Adipocyte (in vitro differentiated cells): ENCODE data around the gene MPI.
"Not testable (repeated sequence)": the region's sequence is repeated elsewhere in the genome, so short reads cannot be mapped to it uniquely, and the experiment has no call there.

Experiments used
- DNase-seq: peaks from one replicate; pipeline ENCODE4 v3.0.0-alpha.2; 2015; ENCODE audit warnings: low read depth
- H3K27me3 ChIP-seq: replicated peaks from 2 replicates; pipeline ENCODE4 v1.7.0; 2013; ENCODE audit warnings: mild to moderate bottlenecking, low read length, moderate library complexity; ENCODE audit not compliant: control insufficient read depth, insufficient read depth
- H3K36me3 ChIP-seq: 2 replicates; pipeline ENCODE4 v1.7.0; 2013; ENCODE audit warnings: low read length, mild to moderate bottlenecking, moderate library complexity; ENCODE audit not compliant: control insufficient read depth, insufficient read depth, severe bottlenecking
- H3K4me1 ChIP-seq: 2 replicates; pipeline ENCODE4 v1.7.0; 2013; ENCODE audit warnings: mild to moderate bottlenecking, low read length, moderate library complexity; ENCODE audit not compliant: control insufficient read depth, insufficient read depth
- H3K4me3 ChIP-seq: 2 replicates; pipeline ENCODE4 v1.7.0; 2013; ENCODE audit warnings: mild to moderate bottlenecking, low read length, moderate library complexity
- H3K9ac ChIP-seq: 2 replicates; pipeline ENCODE4 v1.7.0; 2013; ENCODE audit warnings: mild to moderate bottlenecking, low read length, moderate library complexity
- H3K9me3 ChIP-seq: 2 replicates; pipeline ENCODE4 v1.7.0; 2013; ENCODE audit warnings: mild to moderate bottlenecking, low read length, moderate library complexity; ENCODE audit not compliant: control insufficient read depth

Gene MPI

DNA sequence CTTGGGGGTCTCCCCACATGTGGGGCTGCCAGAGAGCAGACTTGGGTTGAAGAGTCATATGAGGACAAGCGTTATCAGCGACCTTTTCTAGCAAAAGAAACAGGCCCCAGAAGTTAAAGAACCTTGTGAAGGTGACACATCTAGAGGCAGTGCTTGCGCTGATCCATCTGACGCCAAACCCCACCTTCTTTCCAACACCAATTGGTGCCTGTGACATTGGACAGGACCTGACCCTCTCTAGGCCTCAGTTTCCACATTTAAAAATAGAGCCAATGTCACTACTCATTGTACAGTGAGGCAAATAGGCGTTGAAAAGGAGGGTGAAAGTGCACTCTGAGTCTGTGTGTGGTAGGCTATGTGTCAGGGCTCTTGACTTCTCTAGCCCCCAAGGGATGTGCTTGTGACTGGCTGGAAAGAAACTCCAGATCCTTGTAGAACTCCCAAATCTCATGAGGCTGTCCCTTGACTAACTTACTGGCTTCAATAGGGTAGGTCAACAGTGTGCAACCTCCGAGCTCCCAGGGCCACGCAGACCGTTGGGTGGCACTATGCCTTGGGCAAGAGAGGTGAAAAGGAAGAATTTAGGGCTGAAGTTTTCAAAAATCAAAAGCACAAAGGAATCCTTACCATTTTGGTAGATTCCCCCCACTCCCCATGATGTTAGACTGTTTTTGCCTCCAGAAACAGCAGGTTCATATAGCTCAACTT is 17.5 kb downstream of the MPI start:
- DNase-seq = no peak
- Histone ChIP-seq H3K36me3 (peaks cover 35% of the 10 kb centered on the region), H3K4me1 (peaks cover 36% of the 10 kb centered on the region), H3K4me3 (peak overlapping the region; percentile 96), H3K9ac (peak overlapping the region; percentile 99), H3K9me3 (no peaks in the 10 kb centered on the region), H3K27me3 (no peaks in the 10 kb centered on the region)

DNA sequence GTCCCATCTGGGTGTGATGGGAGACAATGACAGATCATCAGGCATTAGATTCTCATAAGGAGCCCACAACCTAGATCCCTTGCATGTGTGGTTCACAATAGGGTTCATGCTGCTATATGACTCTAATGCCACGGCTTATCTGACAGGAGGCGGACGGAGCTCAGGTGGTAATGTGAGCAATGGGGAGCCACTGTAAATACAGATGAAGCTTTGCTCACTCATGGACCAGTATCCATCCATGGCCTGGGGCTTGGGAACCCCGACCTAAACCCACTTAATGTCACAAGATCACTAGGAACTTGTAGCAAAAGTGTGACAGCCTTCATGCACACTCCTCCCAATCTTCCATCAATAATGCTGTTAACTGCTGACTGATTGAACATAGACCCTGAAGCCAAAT is 18.8 kb downstream of the MPI start:
- no peak for DNase-seq
- no peaks in the 10 kb centered on the region for H3K9me3 ChIP-seq
- H3K9ac ChIP-seq = no peak overlapping the region
- no peaks in the 10 kb centered on the region for H3K27me3 ChIP-seq
- no peak overlapping the region for H3K4me3 ChIP-seq
- peaks cover 30% of the 10 kb centered on the region for H3K36me3 ChIP-seq
- H3K4me1 ChIP-seq = peaks cover 32% of the 10 kb centered on the region

DNA sequence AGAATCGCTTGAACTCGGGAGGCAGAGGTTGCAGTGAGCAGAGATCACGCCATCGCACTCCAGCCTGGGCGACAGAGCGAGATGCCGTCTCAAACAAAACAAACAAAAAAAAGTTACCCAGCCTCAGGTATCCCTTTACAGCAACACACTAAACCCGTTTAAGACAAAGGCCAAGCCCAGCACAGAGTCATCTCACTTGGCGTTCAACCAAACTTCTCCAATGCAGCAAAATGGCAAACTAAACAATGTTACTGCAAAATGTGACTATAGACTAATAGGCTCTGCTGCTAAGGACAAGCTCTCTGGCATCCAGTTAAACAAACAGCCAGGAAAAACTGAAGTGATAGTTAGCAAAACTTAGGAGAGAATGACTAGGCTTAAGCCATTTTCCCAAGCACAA is 23.2 kb downstream of the MPI start:
- H3K9me3 ChIP-seq = no peaks in the 10 kb centered on the region
- peaks cover 46% of the 10 kb centered on the region for H3K36me3 ChIP-seq
- DNase-seq = no peak
- no peaks in the 10 kb centered on the region for H3K27me3 ChIP-seq
- H3K4me3 ChIP-seq = no peak overlapping the region
- no peak overlapping the region for H3K9ac ChIP-seq
- H3K4me1 ChIP-seq = peaks cover 6% of the 10 kb centered on the region

DNA sequence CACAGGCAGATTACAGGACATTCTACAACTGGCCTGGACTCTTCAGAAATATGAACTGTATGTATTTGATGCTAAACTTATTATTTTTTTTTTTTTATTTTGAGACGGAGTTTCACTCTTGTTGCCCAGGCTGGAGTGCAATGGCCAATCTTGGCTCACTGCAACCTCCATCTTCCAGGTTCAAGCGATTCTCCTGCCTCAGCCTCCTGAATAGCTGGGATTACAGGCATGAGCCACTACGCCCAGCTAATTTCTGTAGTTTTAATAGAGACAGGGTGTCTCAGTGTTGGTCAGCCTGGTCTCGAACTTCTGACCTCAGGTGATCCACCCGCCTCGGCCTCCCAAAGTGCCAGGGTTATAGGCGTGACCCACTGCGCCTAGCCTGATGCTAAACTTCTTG is 24.0 kb downstream of the MPI start:
- not testable (repeated sequence) for H3K27me3 ChIP-seq, DNase-seq, H3K4me3 ChIP-seq, H3K9me3 ChIP-seq, H3K9ac ChIP-seq, H3K4me1 ChIP-seq
- H3K36me3 ChIP-seq = peaks cover 53% of the 10 kb centered on the region

DNA sequence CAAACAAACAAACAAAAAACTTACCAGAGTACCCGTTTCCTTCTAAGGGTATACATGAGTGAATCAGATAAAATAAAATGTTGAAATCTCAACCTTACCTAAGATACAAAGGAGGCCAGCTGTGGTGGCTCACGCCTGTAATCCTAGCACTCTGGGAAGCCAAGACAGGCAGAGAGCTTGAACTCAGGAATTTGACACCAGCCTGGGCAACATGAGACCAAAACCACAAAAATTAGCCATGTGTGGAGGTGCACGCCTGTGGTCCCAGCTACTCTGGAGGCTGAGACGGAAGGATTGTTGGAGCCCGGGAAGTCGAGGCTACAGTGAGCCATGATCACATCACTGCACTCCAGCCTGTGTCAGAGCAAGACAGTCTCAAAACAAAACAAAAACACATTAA is 27.8 kb downstream of the MPI start:
- Histone ChIP-seq H3K9me3 (no peaks in the 10 kb centered on the region), H3K36me3 (peaks cover 76% of the 10 kb centered on the region), H3K4me3 (no peak overlapping the region), H3K9ac (no peak overlapping the region), H3K27me3 (no peaks in the 10 kb centered on the region), H3K4me1 (peaks cover 6% of the 10 kb centered on the region)
- DNase-seq = no peak

DNA sequence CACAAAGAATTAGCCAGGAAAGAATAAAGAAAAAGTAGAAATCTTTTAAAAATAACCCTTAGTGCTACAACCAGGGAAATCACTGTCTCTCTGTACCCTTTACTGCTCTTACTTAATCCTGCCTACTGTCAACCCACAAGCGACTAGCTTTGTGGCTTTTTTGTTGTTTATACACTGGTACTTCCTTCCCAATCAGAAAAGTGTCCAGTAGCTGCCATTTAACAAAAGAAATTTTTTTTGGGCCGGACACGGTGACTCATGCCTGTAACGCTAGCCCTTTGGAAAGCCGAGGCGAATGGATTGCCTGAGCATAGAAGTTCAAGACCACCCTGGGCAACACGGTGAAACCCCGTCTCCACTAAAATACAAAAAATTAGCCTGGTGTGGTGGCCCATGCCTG is 30.6 kb downstream of the MPI start:
- Histone ChIP-seq H3K9me3 (no peaks in the 10 kb centered on the region), H3K27me3 (no peaks in the 10 kb centered on the region), H3K4me1 (no peaks in the 10 kb centered on the region), H3K4me3 (no peak overlapping the region), H3K36me3 (peaks cover 84% of the 10 kb centered on the region), H3K9ac (no peak overlapping the region)
- DNase-seq = no peak

DNA sequence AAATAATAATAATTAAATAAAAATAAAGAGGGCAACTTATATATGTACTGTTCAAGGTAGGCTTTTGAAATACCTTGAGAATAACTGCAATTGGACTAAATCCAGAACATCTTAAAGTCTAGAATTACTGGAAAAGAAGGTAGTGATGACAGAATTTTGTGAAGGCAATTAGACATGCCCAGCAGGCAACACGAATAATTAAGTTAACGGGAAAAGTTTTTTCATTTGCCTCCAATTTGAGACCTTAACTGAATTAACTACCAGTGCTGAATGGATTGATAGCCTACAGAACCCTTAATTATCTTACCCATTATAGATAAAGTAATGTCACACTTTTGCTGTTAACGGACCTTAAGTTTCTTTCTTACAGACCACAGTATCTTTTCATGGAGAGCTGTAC is 34.7 kb downstream of the MPI start:
- DNase-seq = no peak
- H3K9me3 ChIP-seq = no peaks in the 10 kb centered on the region
- no peaks in the 10 kb centered on the region for H3K27me3 ChIP-seq
- no peak overlapping the region for H3K9ac ChIP-seq
- H3K36me3 ChIP-seq = peaks cover 84% of the 10 kb centered on the region
- H3K4me3 ChIP-seq = no peak overlapping the region
- H3K4me1 ChIP-seq = no peaks in the 10 kb centered on the region

DNA sequence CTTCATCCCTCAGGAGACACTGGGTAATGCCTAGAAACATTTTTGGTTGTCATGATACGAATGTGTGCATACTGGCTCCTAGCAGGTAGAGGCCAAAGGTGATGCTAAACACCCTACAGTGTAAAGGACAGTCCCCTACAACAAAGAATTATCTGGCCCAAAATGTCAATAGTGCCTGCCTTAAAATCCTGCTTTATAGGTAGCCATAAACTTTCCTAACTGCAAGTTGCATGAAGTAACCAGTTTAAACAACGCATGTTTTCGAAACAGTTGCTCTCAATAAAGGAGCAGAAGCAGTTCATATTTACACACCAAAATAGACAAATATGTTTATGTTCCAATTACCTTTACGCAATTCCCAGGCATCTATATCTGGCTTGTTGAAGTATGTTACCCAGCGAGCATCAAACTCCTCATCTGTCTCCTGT is 38.9 kb downstream of the MPI start:
- Histone ChIP-seq H3K9ac (no peak overlapping the region), H3K9me3 (no peaks in the 10 kb centered on the region), H3K27me3 (no peaks in the 10 kb centered on the region), H3K4me1 (no peaks in the 10 kb centered on the region), H3K36me3 (peaks cover 52% of the 10 kb centered on the region), H3K4me3 (no peak overlapping the region)
- DNase-seq = no peak

DNA sequence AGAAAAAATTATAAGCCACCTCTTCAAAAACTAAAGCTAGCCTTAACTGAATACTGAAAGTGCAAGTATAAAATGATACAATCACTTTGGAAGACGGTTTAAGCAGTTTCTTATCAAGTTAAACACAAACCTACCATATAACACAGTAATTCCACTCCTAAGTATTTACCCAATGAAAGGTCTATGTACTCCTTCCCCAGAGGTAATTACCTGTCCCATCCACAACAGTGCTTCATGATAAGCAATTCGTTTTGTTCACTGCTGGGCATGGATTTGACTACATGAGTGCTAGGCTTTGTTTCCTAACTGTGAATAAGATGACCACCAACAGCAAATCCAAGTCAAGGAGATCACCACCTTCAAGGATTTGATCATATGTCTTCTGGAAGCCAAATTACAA is 43.7 kb downstream of the MPI start:
- Histone ChIP-seq H3K9me3 (no peaks in the 10 kb centered on the region), H3K36me3 (peaks cover 19% of the 10 kb centered on the region), H3K27me3 (no peaks in the 10 kb centered on the region), H3K4me1 (peaks cover 13% of the 10 kb centered on the region), H3K9ac (no peak overlapping the region), H3K4me3 (no peak overlapping the region)
- DNase-seq = no peak

DNA sequence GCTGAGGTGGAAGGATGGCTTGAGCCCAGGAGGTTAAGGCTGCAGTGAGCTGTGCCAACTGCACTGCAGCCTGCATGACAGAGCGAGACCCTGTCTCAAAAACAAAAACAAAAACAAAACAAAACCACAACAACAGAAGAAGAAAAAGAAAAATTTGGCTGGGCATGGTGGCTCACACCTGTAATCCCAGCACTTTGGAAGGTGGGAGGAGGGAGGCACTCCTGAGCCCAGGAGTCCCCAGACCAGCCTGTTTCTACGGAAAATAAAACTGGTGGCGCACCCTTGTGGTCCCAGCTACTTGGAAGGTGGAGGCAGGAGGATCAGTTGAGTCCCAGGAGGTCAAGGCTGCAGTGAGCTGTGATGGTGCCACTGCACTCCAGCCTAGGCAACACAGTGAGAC is 45.4 kb downstream of the MPI start:
- H3K27me3 ChIP-seq, H3K4me3 ChIP-seq, H3K36me3 ChIP-seq, H3K9me3 ChIP-seq, H3K9ac ChIP-seq, DNase-seq: not testable (repeated sequence)
- H3K4me1 ChIP-seq = peaks cover 13% of the 10 kb centered on the region

DNA sequence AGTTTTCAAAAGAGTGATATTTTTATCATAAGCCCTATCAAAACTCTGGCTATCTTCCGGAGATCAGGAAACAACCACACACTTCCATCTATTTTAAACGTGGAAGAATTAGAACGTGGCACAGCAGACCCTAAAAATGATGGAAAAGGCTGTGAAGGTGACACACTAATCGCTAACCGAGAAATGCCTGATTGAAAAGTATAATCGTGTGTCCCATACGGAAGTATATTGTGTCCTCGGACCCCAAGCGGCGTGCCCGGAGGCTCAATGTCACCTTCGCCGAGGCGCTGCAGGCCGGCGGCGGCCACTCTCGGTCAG is 47.4 kb downstream of the MPI start:
- H3K36me3 ChIP-seq = peaks cover 4% of the 10 kb centered on the region
- no peak for DNase-seq
- H3K27me3 ChIP-seq = no peaks in the 10 kb centered on the region
- H3K4me3 ChIP-seq = peak overlapping the region; percentile 98
- no peaks in the 10 kb centered on the region for H3K9me3 ChIP-seq
- H3K9ac ChIP-seq = peak overlapping the region; percentile 97
- peaks cover 13% of the 10 kb centered on the region for H3K4me1 ChIP-seq
